ENCODE results near the gene NBPF9.
"Not testable (repeated sequence)": the region's sequence is repeated elsewhere in the genome, so short reads cannot be mapped to it uniquely, and the experiment has no call there.

DNA sequence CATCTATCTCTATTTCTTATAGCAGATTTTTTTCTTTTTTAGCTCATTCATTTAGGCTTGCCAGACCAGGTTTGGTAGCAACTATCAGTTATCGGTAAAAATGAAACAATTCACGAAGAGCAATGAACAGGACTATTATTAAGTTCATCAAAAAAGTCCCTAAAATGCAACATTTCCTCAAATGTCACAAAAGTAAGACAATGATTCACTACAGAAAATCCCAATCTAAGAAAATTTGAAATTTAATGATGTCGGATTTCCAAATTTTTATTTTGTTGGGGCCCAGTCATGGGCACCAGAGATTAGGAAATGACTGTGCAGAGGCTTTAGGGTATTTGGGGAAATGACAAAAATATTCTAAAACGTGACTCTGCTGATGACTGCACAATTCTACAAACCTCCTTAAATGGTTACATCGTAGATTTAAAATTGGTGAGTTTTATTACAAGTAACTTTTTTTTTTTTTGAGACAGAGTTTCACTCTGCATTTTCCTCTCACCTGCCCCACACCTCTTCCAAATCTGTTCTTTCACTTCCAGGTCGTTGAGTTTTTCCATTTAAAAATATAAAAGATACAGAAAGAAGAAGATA is 23.3 kb upstream of the NBPF9 start:
- TF ChIP-seq CTCF (IDR thresholded peaks at IDR 0.05); REST (IDR thresholded peaks at IDR 0.05; ENCODE audit: insufficient read depth in 1 of 2, low read depth in 2 of 2, low read length in 1 of 2); POLR2AphosphoS5 (IDR thresholded peaks at IDR 0.05; ENCODE audit: low read depth, low read length); SIN3A (IDR thresholded peaks at IDR 0.05; ENCODE audit: borderline replicate concordance, insufficient read depth, low read depth, low read length); TCF7L2 (IDR thresholded peaks at IDR 0.05; ENCODE audit: low read depth, low read length): not testable (repeated sequence)

Measured in Panc1 (cell line).